HEK293 (cell line): Measurements from ENCODE around the gene PAN2.
A peak's percentile ranks its signal among the peaks of the same experiment; 100 is the strongest.

Experiments used
- CTCF ChIA-PET: fragments of 350-600 bp; formaldehyde crosslinking; extraction: SDS; loops from one replicate; lab custom pipeline; 2021; ENCODE audit warnings: antibody characterized with exemption; lab: Yijun Ruan, JAX
- POLR2A ChIA-PET: fragments of 300-600 bp; formaldehyde crosslinking; extraction: SDS; loops from one replicate; lab custom pipeline; 2020; ENCODE audit warnings: antibody characterized with exemption, inconsistent platforms; lab: Yijun Ruan, JAX
- H3K27ac ChIP-seq: fragments of 200-500 bp; sonication (Bioruptor generic); 2 replicates; pipeline ENCODE4 v1.5.1; 2014; ENCODE audit warnings: low read depth, low read length, control low read depth, inconsistent platforms; ENCODE audit errors: extremely low read depth
- H3K36me3 ChIP-seq, 2 experiments: fragments of 200-500 bp in 1 of 2; sonication (Bioruptor generic) in 1 of 2; 1 replicate in 1 of 2; 2 replicates in 1 of 2; pipeline ENCODE4 v1.5.1; 2014 to 2017; ENCODE audit warnings: inconsistent platforms in 2 of 2, low read length in 2 of 2; ENCODE audit not compliant: control insufficient read depth in 2 of 2, insufficient read depth in 1 of 2
- H3K4me1 ChIP-seq: fragments of 200-500 bp; sonication (Bioruptor generic); 2 replicates; pipeline ENCODE4 v1.5.1; 2014; ENCODE audit warnings: mild to moderate bottlenecking, low read length, inconsistent platforms; ENCODE audit not compliant: control insufficient read depth, insufficient read depth
- H3K4me3 ChIP-seq: 2 replicates; pipeline ENCODE4 v1.5.1; 2011; ENCODE audit warnings: low read depth, mild to moderate bottlenecking, control low read depth, low read length, moderate library complexity
- H3K9me3 ChIP-seq: fragments of 200-500 bp; sonication (Bioruptor generic); 2 replicates; pipeline ENCODE4 v1.5.1; 2014; ENCODE audit warnings: low read depth, low read length, inconsistent platforms; ENCODE audit not compliant: control insufficient read depth, insufficient read depth
- BCL11A ChIP-seq: fragments of 450-650 bp; formaldehyde crosslinking; IDR thresholded peaks from 2 replicates; pipeline ENCODE4 v1.5.1; 2016; ENCODE audit warnings: low read depth, missing biosample characterization, missing genetic modification characterization
- GFI1B ChIP-seq: fragments of 450-650 bp; formaldehyde crosslinking; IDR thresholded peaks from 2 replicates; pipeline ENCODE4 v1.5.1; 2016; ENCODE audit warnings: missing biosample characterization, missing genetic modification characterization
- IKZF3 ChIP-seq: fragments of 450-650 bp; IDR thresholded peaks from 2 replicates; pipeline ENCODE4 v1.5.0; 2018; ENCODE audit warnings: missing biosample characterization, mild to moderate bottlenecking, missing genetic modification characterization, moderate library complexity
- SCRT2 ChIP-seq: fragments of 450-650 bp; formaldehyde crosslinking; IDR thresholded peaks from 2 replicates; pipeline ENCODE4 v1.5.1; 2016; ENCODE audit warnings: missing biosample characterization, missing genetic modification characterization
- ZEB2 ChIP-seq: fragments of 450-650 bp; formaldehyde crosslinking; IDR thresholded peaks from 2 replicates; pipeline ENCODE4 v1.5.1; 2016; ENCODE audit warnings: missing biosample characterization, missing genetic modification characterization
- ZNF140 ChIP-seq: fragments of 450-650 bp; formaldehyde crosslinking; IDR thresholded peaks from 2 replicates; pipeline ENCODE4 v1.5.1; 2016; ENCODE audit warnings: missing biosample characterization, missing genetic modification characterization
- ZNF175 ChIP-seq: fragments of 450-650 bp; formaldehyde crosslinking; IDR thresholded peaks from 2 replicates; pipeline ENCODE4 v1.5.1; 2016; ENCODE audit warnings: missing biosample characterization, missing genetic modification characterization
- ZNF202 ChIP-seq: fragments of 450-650 bp; formaldehyde crosslinking; IDR thresholded peaks from 2 replicates; pipeline ENCODE4 v1.5.1; 2016; ENCODE audit warnings: missing biosample characterization, missing genetic modification characterization, borderline replicate concordance
- ZNF211 ChIP-seq: fragments of 450-650 bp; formaldehyde crosslinking; IDR thresholded peaks from 2 replicates; pipeline ENCODE4 v1.5.1; 2016; ENCODE audit warnings: low read depth, missing biosample characterization, missing genetic modification characterization
- ZNF24 ChIP-seq: fragments of 450-650 bp; formaldehyde crosslinking; IDR thresholded peaks from 2 replicates; pipeline ENCODE4 v1.5.1; 2016; ENCODE audit warnings: missing biosample characterization, missing genetic modification characterization
- ZNF335 ChIP-seq: fragments of 450-650 bp; formaldehyde crosslinking; conservative IDR thresholded peaks from 2 replicates; pipeline ENCODE4 v1.5.1; 2016; ENCODE audit warnings: missing biosample characterization, missing genetic modification characterization
- ZNF404 ChIP-seq: fragments of 450-650 bp; formaldehyde crosslinking; IDR thresholded peaks from 2 replicates; pipeline ENCODE4 v1.5.1; 2017; ENCODE audit warnings: missing biosample characterization, missing genetic modification characterization
- ZNF416 ChIP-seq: fragments of 450-650 bp; formaldehyde crosslinking; IDR thresholded peaks from 2 replicates; pipeline ENCODE4 v1.5.1; 2016; ENCODE audit warnings: missing biosample characterization, missing genetic modification characterization
- ZNF521 ChIP-seq: fragments of 450-650 bp; formaldehyde crosslinking; IDR thresholded peaks from 2 replicates; pipeline ENCODE4 v1.5.1; 2017; ENCODE audit warnings: missing biosample characterization, mild to moderate bottlenecking, missing genetic modification characterization
- TF ChIP-seq, protein P1 (sequence below): fragments of 450-650 bp; formaldehyde crosslinking; IDR thresholded peaks from 2 replicates; pipeline ENCODE4 v1.5.1; 2016; ENCODE audit warnings: missing biosample characterization, missing genetic modification characterization, borderline replicate concordance
- TF ChIP-seq, protein P2 (sequence below): fragments of 450-650 bp; formaldehyde crosslinking; IDR thresholded peaks from 2 replicates; pipeline ENCODE4 v1.5.1; 2016; ENCODE audit warnings: missing biosample characterization, missing genetic modification characterization, low read depth
- TF ChIP-seq, protein P3 (sequence below): fragments of 450-650 bp; formaldehyde crosslinking; conservative IDR thresholded peaks from 2 replicates; pipeline ENCODE4 v1.5.1; 2016; ENCODE audit warnings: low read depth, missing biosample characterization, missing genetic modification characterization
- TF ChIP-seq, protein P4 (sequence below): fragments of 450-650 bp; formaldehyde crosslinking; IDR thresholded peaks from 2 replicates; pipeline ENCODE4 v1.5.1; 2016; ENCODE audit warnings: missing biosample characterization, missing genetic modification characterization, borderline replicate concordance
- TF ChIP-seq, protein P5 (sequence below): fragments of 450-650 bp; formaldehyde crosslinking; IDR thresholded peaks from 2 replicates; pipeline ENCODE4 v1.5.1; 2017; ENCODE audit warnings: missing biosample characterization, missing genetic modification characterization
- TF ChIP-seq, protein P6 (sequence below): fragments of 450-650 bp; formaldehyde crosslinking; IDR thresholded peaks from 2 replicates; pipeline ENCODE4 v1.5.1; 2016; ENCODE audit warnings: missing biosample characterization, missing genetic modification characterization

PAN2 gene

DNA sequence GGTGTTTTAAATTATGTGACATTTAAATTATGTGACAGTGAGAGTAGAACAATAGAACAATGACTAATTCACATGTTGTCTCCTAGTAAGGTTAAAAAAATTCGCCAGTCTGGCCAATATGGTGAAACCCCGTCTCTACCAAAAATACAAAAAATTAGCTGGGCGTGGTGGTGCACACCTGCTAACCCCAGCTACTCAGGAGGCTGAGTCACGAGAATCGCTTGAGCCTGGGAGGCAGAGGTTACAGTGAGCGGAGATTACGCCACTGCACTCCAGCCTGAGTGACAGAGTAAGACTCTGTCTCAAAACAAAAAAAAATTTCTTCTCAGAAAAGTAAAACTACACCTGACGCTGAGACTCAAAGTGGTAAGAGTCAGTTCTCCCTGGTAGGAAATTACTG lies 36.4 kb downstream of the PAN2 start (continued):
- TF ChIP-seq, protein P1, sequence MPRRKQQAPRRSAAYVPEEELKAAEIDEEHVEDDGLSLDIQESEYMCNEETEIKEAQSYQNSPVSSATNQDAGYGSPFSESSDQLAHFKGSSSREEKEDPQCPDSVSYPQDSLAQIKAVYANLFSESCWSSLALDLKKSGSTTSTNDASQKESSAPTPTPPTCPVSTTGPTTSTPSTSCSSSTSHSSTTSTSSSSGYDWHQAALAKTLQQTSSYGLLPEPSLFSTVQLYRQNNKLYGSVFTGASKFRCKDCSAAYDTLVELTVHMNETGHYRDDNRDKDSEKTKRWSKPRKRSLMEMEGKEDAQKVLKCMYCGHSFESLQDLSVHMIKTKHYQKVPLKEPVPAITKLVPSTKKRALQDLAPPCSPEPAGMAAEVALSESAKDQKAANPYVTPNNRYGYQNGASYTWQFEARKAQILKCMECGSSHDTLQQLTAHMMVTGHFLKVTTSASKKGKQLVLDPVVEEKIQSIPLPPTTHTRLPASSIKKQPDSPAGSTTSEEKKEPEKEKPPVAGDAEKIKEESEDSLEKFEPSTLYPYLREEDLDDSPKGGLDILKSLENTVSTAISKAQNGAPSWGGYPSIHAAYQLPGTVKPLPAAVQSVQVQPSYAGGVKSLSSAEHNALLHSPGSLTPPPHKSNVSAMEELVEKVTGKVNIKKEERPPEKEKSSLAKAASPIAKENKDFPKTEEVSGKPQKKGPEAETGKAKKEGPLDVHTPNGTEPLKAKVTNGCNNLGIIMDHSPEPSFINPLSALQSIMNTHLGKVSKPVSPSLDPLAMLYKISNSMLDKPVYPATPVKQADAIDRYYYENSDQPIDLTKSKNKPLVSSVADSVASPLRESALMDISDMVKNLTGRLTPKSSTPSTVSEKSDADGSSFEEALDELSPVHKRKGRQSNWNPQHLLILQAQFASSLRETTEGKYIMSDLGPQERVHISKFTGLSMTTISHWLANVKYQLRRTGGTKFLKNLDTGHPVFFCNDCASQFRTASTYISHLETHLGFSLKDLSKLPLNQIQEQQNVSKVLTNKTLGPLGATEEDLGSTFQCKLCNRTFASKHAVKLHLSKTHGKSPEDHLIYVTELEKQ (tag by site-specific recombination) = no peak
- no peak for TF ChIP-seq ZNF335 (tag by site-specific recombination)
- TF ChIP-seq ZNF140 (tag by site-specific recombination) = no peak
- TF ChIP-seq ZNF416 (tag by site-specific recombination) = no peak
- no peak for TF ChIP-seq IKZF3 (tag by site-specific recombination)
- TF ChIP-seq, protein P2, sequence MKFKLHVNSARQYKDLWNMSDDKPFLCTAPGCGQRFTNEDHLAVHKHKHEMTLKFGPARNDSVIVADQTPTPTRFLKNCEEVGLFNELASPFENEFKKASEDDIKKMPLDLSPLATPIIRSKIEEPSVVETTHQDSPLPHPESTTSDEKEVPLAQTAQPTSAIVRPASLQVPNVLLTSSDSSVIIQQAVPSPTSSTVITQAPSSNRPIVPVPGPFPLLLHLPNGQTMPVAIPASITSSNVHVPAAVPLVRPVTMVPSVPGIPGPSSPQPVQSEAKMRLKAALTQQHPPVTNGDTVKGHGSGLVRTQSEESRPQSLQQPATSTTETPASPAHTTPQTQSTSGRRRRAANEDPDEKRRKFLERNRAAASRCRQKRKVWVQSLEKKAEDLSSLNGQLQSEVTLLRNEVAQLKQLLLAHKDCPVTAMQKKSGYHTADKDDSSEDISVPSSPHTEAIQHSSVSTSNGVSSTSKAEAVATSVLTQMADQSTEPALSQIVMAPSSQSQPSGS = no peak
- TF ChIP-seq ZNF175 (tag by site-specific recombination) = no peak
- no peak for TF ChIP-seq BCL11A

DNA sequence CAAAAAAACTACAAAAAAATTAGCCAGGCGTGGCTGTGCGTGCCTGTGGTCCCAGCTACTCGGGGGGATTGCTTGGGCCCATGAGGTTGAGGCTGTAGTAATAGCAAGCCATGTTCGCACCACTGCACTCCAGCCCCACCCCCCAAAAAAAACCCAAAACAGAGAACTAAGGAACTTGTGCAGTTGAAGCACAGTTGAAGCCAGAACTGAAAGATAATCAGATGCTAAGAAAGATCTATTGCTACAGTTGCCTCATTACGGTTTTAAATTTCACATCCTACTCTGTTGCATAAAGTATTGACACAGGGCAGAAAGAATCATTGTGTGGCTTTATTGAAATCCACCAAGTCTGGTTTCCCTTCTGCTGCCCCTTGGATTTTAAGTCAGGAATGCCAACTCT lies 37.5 kb downstream of the PAN2 start:
- no peak overlapping the region for H3K27ac ChIP-seq
- no peak overlapping the region for H3K4me3 ChIP-seq
- peaks cover 24 to 51% of the 10 kb centered on the region in 2 experiments for H3K36me3 ChIP-seq
- ChIA-PET POLR2A (no interaction called here), CTCF (no interaction called here)
- H3K4me1 ChIP-seq = peaks cover 4% of the 10 kb centered on the region; the same call in 1 of the 2 replicates
- H3K9me3 ChIP-seq = no peaks in the 10 kb centered on the region
- TF ChIP-seq ZNF404 (tag by site-specific recombination) (no peak), ZEB2 (tag by site-specific recombination) (peak; percentile 47; the same call in 1 of the 2 replicates), ZNF211 (no peak), SCRT2 (0 out of 2 replicates have a peak, but pooled peaks have one; percentile 41), ZNF521 (no peak), ZNF202 (tag by site-specific recombination) (no peak), ZNF24 (no peak), GFI1B (tag by site-specific recombination) (no peak)
- TF ChIP-seq, protein P3, sequence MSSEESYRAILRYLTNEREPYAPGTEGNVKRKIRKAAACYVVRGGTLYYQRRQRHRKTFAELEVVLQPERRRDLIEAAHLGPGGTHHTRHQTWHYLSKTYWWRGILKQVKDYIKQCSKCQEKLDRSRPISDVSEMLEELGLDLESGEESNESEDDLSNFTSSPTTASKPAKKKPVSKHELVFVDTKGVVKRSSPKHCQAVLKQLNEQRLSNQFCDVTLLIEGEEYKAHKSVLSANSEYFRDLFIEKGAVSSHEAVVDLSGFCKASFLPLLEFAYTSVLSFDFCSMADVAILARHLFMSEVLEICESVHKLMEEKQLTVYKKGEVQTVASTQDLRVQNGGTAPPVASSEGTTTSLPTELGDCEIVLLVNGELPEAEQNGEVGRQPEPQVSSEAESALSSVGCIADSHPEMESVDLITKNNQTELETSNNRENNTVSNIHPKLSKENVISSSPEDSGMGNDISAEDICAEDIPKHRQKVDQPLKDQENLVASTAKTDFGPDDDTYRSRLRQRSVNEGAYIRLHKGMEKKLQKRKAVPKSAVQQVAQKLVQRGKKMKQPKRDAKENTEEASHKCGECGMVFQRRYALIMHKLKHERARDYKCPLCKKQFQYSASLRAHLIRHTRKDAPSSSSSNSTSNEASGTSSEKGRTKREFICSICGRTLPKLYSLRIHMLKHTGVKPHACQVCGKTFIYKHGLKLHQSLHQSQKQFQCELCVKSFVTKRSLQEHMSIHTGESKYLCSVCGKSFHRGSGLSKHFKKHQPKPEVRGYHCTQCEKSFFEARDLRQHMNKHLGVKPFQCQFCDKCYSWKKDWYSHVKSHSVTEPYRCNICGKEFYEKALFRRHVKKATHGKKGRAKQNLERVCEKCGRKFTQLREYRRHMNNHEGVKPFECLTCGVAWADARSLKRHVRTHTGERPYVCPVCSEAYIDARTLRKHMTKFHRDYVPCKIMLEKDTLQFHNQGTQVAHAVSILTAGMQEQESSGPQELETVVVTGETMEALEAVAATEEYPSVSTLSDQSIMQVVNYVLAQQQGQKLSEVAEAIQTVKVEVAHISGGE (tag by site-specific recombination) = no peak
- TF ChIP-seq, protein P4, sequence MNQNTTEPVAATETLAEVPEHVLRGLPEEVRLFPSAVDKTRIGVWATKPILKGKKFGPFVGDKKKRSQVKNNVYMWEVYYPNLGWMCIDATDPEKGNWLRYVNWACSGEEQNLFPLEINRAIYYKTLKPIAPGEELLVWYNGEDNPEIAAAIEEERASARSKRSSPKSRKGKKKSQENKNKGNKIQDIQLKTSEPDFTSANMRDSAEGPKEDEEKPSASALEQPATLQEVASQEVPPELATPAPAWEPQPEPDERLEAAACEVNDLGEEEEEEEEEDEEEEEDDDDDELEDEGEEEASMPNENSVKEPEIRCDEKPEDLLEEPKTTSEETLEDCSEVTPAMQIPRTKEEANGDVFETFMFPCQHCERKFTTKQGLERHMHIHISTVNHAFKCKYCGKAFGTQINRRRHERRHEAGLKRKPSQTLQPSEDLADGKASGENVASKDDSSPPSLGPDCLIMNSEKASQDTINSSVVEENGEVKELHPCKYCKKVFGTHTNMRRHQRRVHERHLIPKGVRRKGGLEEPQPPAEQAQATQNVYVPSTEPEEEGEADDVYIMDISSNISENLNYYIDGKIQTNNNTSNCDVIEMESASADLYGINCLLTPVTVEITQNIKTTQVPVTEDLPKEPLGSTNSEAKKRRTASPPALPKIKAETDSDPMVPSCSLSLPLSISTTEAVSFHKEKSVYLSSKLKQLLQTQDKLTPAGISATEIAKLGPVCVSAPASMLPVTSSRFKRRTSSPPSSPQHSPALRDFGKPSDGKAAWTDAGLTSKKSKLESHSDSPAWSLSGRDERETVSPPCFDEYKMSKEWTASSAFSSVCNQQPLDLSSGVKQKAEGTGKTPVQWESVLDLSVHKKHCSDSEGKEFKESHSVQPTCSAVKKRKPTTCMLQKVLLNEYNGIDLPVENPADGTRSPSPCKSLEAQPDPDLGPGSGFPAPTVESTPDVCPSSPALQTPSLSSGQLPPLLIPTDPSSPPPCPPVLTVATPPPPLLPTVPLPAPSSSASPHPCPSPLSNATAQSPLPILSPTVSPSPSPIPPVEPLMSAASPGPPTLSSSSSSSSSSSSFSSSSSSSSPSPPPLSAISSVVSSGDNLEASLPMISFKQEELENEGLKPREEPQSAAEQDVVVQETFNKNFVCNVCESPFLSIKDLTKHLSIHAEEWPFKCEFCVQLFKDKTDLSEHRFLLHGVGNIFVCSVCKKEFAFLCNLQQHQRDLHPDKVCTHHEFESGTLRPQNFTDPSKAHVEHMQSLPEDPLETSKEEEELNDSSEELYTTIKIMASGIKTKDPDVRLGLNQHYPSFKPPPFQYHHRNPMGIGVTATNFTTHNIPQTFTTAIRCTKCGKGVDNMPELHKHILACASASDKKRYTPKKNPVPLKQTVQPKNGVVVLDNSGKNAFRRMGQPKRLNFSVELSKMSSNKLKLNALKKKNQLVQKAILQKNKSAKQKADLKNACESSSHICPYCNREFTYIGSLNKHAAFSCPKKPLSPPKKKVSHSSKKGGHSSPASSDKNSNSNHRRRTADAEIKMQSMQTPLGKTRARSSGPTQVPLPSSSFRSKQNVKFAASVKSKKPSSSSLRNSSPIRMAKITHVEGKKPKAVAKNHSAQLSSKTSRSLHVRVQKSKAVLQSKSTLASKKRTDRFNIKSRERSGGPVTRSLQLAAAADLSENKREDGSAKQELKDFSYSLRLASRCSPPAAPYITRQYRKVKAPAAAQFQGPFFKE = no peak
- TF ChIP-seq, protein P5, sequence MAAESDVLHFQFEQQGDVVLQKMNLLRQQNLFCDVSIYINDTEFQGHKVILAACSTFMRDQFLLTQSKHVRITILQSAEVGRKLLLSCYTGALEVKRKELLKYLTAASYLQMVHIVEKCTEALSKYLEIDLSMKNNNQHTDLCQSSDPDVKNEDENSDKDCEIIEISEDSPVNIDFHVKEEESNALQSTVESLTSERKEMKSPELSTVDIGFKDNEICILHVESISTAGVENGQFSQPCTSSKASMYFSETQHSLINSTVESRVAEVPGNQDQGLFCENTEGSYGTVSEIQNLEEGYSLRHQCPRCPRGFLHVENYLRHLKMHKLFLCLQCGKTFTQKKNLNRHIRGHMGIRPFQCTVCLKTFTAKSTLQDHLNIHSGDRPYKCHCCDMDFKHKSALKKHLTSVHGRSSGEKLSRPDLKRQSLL (tag by site-specific recombination) = no peak
- TF ChIP-seq, protein P6, sequence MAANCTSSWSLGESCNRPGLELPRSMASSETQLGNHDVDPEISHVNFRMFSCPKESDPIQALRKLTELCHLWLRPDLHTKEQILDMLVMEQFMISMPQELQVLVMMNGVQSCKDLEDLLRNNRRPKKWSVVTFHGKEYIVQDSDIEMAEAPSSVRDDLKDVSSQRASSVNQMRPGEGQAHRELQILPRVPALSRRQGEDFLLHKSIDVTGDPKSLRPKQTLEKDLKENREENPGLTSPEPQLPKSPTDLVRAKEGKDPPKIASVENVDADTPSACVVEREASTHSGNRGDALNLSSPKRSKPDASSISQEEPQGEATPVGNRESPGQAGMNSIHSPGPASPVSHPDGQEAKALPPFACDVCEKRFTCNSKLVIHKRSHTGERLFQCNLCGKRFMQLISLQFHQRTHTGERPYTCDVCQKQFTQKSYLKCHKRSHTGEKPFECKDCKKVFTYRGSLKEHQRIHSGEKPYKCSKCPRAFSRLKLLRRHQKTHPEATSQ (tag by site-specific recombination) = no peak
